ENCODE measurements around the gene DNAJC1.

DNA sequence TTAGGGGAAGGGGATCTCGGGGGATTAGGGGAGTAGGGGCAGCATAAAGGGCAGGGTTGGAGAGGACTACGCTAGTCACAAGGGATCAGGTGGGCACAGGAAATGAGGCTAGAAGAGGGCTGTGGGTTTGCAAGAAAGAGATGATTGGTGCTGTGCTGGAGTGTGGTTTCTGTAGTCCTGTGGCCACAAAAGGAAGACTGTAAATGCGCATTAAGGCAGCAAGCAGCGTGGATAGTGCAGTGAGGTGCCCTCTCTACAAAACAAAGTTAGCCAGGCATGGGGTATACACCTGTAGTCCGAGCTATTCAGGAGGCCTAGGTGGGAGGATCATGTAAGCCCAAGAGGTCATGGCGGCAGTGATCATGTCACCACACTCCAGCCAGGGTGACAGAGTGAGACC, 257.4 kb downstream of the DNAJC1 start:
- TF ChIP-seq, protein P1, sequence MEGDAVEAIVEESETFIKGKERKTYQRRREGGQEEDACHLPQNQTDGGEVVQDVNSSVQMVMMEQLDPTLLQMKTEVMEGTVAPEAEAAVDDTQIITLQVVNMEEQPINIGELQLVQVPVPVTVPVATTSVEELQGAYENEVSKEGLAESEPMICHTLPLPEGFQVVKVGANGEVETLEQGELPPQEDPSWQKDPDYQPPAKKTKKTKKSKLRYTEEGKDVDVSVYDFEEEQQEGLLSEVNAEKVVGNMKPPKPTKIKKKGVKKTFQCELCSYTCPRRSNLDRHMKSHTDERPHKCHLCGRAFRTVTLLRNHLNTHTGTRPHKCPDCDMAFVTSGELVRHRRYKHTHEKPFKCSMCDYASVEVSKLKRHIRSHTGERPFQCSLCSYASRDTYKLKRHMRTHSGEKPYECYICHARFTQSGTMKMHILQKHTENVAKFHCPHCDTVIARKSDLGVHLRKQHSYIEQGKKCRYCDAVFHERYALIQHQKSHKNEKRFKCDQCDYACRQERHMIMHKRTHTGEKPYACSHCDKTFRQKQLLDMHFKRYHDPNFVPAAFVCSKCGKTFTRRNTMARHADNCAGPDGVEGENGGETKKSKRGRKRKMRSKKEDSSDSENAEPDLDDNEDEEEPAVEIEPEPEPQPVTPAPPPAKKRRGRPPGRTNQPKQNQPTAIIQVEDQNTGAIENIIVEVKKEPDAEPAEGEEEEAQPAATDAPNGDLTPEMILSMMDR (IDR thresholded peaks at IDR 0.05) = no peak
- TF ChIP-seq POLR2A (IDR thresholded peaks at IDR 0.05) = no peak

Data from lower leg skin (tissue), 3 donors.